Measurements from ENCODE around the gene CA4.
"Not testable (repeated sequence)": the region's sequence is repeated elsewhere in the genome, so short reads cannot be mapped to it uniquely, and the experiment has no call there.

CA4 gene

GRCh38 chr17:60173304-60173819, 23.6 kb downstream of the CA4 start:
- H3K36me3 ChIP-seq: no peaks in the 10 kb centered on the region
- DNase-seq: no peak
- H3K9me3 ChIP-seq: no peaks in the 10 kb centered on the region
- H3K27me3 ChIP-seq: no peaks in the 10 kb centered on the region
- no peak overlapping the region for H3K4me3 ChIP-seq (ENCODE audit: low read depth, low read length)
- H3K4me1 ChIP-seq: peaks cover 13% of the 10 kb centered on the region
- no peak for TF ChIP-seq CTCF (IDR thresholded peaks at IDR 0.05; ENCODE audit: low read depth, low read length)

GRCh38 chr17:60174035-60174434, 24.3 kb downstream of the CA4 start:
- no peak for DNase-seq
- TF ChIP-seq CTCF (IDR thresholded peaks at IDR 0.05; ENCODE audit: low read depth, low read length): no peak
- peaks cover 13% of the 10 kb centered on the region for H3K4me1 ChIP-seq
- no peaks in the 10 kb centered on the region for H3K27me3 ChIP-seq
- no peaks in the 10 kb centered on the region; the same call in 1 of the 2 replicates for H3K36me3 ChIP-seq
- H3K4me3 ChIP-seq (ENCODE audit: low read depth, low read length): no peak overlapping the region
- H3K9me3 ChIP-seq: no peaks in the 10 kb centered on the region

GRCh38 chr17:60174767-60175166, 25.0 kb downstream of the CA4 start:
- not testable (repeated sequence) for DNase-seq; H3K9me3 ChIP-seq; H3K27me3 ChIP-seq; H3K36me3 ChIP-seq; H3K4me1 ChIP-seq; H3K4me3 ChIP-seq (ENCODE audit: low read depth, low read length)
- TF ChIP-seq CTCF (IDR thresholded peaks at IDR 0.05; ENCODE audit: low read depth, low read length): peak; percentile 40

- not testable (repeated sequence) for H3K9me3 ChIP-seq; H3K36me3 ChIP-seq; H3K4me1 ChIP-seq; H3K4me3 ChIP-seq (ENCODE audit: low read depth, low read length); H3K27me3 ChIP-seq; DNase-seq
Observed at GRCh38 chr17:60176763-60177162, 27.0 kb downstream of the CA4 start.

GRCh38 chr17:60178180-60178579, 28.4 kb downstream of the CA4 start:
- H3K9me3 ChIP-seq; H3K4me3 ChIP-seq (ENCODE audit: low read depth, low read length); DNase-seq; H3K27me3 ChIP-seq; H3K4me1 ChIP-seq: not testable (repeated sequence)
- H3K36me3 ChIP-seq: peaks cover 13% of the 10 kb centered on the region

- not testable (repeated sequence) for H3K27me3 ChIP-seq; H3K9me3 ChIP-seq; H3K4me1 ChIP-seq; H3K4me3 ChIP-seq (ENCODE audit: low read depth, low read length); DNase-seq
- peaks cover 19% of the 10 kb centered on the region for H3K36me3 ChIP-seq
Observed at GRCh38 chr17:60180380-60180779, 30.6 kb downstream of the CA4 start.

- H3K4me1 ChIP-seq; H3K4me3 ChIP-seq (ENCODE audit: low read depth, low read length); H3K27me3 ChIP-seq; DNase-seq; H3K9me3 ChIP-seq: not testable (repeated sequence)
- peaks cover 19% of the 10 kb centered on the region for H3K36me3 ChIP-seq
Observed at GRCh38 chr17:60186372-60186771, 36.6 kb downstream of the CA4 start.

GRCh38 chr17:60186846-60187745, 37.3 kb downstream of the CA4 start:
- H3K9me3 ChIP-seq; H3K4me1 ChIP-seq; H3K4me3 ChIP-seq (ENCODE audit: low read depth, low read length); DNase-seq; H3K27me3 ChIP-seq: not testable (repeated sequence)
- peaks cover 21% of the 10 kb centered on the region for H3K36me3 ChIP-seq
